ENCODE data around the gene UBR4.

DNA sequence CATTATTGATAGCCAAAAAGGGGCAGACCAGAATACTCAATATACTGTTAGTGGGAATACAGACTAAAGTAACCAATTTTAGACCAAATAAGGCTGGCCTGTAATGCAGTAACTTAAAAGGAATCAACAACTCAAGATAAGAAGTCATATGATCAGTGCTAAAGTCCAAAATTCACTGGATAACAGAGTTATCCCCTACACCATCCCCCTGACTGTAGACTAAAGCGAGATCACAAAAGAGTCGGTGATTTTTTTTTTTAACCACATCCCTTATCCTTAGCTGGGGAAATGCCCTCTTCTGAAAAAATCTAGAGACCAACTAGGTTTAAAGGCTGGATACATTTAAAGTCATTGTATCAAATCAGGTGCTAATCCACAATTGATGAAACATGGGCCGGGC is 7.7 kb downstream of the UBR4 start:
- TF ChIP-seq, protein P1, sequence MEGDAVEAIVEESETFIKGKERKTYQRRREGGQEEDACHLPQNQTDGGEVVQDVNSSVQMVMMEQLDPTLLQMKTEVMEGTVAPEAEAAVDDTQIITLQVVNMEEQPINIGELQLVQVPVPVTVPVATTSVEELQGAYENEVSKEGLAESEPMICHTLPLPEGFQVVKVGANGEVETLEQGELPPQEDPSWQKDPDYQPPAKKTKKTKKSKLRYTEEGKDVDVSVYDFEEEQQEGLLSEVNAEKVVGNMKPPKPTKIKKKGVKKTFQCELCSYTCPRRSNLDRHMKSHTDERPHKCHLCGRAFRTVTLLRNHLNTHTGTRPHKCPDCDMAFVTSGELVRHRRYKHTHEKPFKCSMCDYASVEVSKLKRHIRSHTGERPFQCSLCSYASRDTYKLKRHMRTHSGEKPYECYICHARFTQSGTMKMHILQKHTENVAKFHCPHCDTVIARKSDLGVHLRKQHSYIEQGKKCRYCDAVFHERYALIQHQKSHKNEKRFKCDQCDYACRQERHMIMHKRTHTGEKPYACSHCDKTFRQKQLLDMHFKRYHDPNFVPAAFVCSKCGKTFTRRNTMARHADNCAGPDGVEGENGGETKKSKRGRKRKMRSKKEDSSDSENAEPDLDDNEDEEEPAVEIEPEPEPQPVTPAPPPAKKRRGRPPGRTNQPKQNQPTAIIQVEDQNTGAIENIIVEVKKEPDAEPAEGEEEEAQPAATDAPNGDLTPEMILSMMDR (IDR thresholded peaks at IDR 0.05) = no peak
- TF ChIP-seq POLR2A (IDR thresholded peaks at IDR 0.05) = no peak
